A172 (cell line): ENCODE data around the gene PRKN. TPM values are rescaled to one million over a fixed set of nuclear protein-coding genes. Genes with fewer than 3 reads are reported as not detected.

Source experiments
- DNase-seq: peaks from one replicate; pipeline ENCODE4 v3.0.0-alpha.2; 2015; ENCODE audit warnings: low spot score
- total RNA-seq: library from RNA; depleted of rRNA; stranded (reverse); fragments of >200 nt; shearing (Covaris generic); gene quantifications from 2 replicates; pipeline ENCODE4 v1.2.3, GENCODE V29; 2014

The PRKN gene
- total RNA-seq, 1 experiment from 2014 or later = 0.43 TPM

DNA sequence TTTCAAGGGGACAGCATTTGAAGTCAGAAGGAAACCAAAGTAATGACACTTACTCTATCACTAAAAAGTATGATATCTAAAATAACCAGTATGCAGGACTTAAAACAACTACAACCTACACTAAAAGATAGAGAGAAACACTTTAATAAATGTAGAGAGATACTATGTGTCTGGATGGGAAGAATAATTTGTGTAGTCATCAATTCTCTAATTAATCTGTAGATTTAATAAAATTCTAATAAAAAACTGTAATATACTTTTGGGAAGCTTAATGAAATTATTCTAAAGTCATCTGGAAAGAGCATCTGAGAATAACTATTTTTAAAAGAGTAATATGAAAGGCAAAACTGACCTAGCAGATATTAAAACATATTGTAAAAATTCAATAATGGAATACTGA lies 52.1 kb downstream of the PRKN start:
- no peak for DNase-seq

DNA sequence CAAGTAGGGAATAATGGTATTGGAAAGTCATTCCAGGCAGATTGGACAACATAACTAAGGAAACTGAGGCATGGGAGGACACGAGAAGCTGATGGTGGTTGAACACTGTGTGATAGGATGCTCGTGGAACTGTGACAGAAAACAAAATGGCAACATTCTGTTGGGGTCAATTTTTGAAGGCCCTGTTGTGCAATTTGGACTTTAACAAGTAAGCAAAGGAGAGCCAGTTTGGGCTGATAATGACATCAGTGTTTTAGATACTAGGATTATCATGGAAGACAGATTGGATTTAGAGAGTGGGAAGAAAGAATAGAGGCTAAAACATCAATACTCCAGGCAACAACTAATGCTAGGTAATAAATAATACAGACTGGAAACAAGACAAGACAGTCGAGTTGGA lies 53.1 kb downstream of the PRKN start:
- no peak for DNase-seq

DNA sequence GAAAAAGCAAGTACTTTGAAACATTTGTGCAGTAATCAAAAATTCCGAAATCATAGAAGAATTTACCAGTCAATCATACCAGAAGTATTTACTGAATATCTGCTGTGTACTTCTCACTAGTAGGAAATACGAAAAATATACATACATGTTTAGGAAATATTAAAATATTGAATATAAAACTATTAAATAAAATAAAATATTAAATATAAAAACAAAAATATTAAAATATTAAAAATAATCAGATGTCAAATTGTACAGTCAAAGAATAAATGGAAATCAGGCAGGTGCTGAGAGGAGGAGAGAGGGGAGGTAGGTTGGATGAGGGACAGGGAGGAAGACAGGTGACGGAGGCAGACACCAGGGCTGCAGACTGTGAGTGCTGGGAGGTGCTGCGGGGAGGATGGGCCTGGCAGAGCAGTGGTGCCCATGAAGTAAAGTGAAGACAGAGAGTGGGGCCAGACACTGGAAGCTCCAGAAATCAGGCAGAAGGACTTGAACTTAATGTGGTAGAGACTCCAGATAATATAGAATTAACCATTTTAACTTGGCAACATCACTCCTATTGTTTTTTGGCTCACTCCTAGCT lies 55.9 kb downstream of the PRKN start:
- no peak for DNase-seq

DNA sequence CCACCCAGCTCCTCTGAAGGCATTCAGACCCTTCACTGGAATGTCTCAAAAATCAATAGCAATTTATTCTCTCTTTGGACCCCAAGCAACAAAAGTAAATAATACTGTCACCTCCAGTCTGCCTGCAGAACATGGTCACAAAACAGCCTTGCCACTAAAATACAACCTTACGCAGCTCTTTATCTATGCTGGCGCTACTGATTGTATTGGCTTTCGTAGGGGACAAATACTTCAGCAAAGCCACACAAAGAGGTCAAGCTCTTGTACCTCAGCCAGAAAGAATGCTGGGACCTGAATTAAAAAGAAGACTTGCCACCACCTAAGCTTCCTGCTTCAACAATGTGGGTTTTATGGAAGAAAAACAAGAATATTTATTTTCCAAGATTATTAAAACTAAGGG lies 57.2 kb downstream of the PRKN start:
- no peak for DNase-seq

DNA sequence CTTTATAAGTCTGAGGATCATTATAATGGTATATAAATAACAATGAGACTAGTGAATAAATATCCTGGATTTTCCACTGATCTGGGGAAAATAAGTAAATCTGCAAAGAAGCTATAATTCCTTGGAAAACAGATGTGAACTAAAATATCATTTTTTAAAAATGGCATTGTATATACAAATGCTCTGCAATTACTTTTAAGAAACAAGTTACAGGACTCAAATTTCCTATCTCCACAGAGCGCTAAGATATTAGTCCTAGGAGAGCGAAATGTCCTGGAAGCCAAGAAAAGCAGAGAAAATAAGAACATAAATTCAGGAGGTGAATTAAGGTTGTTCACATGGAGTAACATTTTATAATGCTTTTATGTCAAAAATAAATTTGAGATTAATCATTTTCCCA lies 61.3 kb downstream of the PRKN start:
- DNase-seq = no peak

DNA sequence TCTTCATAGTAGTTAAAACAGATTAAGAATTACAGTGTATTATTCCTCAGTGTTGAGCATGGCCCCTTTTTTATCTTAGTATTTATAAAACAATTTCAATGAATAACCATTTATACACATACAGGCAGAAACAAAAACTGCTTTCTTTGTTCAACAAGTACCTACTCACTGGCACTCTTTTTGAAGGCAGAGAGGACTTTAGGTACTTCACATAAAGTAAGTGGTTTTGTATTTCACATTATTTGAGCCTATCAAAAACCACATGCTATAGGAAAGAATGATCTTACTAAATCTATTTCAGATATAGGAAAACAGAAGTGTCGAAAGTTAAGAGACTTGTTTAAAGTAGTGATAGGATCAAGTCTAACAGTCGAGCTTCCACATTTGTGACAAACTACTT lies 73.8 kb downstream of the PRKN start:
- no peak for DNase-seq

DNA sequence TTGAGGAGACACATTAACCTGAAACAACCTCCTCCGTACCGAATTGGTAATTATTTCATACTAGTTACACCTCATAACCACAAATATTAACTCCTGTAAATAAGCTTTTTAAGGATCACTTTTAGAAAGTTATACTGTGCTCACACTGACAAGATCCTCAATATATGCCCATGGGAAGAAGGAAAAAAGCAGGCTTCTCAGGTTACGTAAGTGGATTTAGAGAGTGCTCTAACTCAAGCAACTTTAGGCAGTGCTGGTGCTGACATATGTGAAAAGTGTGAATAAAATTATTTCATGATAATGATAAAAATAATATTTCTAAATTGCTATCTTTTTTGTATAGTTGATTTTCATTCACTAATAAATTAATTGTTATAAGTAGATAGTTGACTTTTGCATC lies 76.1 kb downstream of the PRKN start:
- no peak for DNase-seq

DNA sequence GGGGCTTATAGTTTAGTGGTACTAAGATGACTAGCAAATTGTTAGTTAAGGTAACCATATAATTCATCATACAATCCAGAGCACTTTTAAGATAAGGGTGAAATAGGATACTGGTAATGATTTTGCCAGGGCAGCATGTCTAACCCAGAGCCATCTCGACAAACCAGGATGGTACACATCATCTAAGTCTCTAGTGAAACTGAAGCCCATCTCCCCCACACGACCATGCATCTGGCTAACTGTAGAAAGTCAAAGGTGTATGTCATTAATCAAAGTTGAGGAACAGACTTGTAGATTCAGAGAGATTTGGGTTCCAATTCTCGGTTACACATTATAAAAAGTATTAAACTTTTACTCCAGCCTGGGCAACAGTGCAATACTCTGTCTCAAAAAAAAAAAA lies 78.3 kb downstream of the PRKN start:
- DNase-seq = no peak

DNA sequence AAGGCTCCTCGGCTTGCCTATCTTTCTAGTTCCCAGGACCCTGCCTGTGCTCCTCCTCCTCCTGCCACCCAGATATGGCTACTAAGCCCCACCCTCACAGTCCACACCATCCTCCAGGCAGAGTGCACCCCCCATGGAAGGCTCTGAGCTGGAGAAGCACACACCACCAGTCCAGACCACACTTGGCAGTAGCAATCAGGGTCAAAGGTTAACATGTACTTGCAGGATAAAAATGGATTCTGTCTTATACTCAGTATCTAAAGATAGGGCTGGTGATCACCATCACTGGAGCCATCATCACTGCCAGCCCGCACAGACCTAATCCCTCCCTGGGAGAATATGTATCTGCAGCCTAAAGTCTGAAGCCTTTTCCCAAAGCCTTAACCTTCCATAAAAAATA lies 83.4 kb downstream of the PRKN start:
- no peak for DNase-seq

DNA sequence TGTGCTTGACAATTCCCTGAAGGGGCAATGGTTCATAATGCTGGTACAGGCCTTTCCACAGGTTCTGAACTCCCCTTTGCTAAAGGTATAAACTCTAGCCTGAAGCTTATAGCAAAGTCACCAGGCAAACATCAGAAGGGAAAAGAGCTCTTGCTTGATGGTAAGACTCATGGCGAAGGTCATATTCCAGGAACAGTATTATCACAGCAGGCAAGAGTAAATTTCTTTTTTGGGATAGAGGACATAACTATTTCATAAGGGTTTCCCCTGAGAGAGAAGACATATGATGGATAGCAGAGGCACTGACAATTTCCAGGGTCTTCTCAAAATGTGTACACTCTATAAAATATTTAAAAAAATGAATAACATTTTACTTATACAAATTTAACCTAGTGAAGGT lies 86.8 kb downstream of the PRKN start:
- DNase-seq = no peak

DNA sequence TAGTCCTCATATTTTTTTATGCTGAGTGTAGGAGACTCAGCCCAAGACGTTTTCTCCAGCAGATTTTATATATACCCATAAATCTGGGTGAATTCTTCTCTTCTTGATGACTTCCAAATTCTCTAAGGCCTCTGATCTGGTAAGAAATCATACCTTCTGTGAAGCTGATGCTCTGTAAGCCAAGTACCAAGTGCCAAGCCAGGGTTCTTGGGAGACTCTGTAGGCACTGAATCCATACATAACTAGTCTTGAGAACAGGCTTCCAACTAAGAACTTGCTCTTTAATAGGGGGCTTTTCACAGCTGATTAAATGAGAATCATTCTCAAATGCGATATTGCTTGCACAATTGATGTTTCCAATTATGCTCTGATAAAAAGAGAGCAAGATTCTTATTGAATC lies 87.6 kb downstream of the PRKN start:
- DNase-seq = no peak

DNA sequence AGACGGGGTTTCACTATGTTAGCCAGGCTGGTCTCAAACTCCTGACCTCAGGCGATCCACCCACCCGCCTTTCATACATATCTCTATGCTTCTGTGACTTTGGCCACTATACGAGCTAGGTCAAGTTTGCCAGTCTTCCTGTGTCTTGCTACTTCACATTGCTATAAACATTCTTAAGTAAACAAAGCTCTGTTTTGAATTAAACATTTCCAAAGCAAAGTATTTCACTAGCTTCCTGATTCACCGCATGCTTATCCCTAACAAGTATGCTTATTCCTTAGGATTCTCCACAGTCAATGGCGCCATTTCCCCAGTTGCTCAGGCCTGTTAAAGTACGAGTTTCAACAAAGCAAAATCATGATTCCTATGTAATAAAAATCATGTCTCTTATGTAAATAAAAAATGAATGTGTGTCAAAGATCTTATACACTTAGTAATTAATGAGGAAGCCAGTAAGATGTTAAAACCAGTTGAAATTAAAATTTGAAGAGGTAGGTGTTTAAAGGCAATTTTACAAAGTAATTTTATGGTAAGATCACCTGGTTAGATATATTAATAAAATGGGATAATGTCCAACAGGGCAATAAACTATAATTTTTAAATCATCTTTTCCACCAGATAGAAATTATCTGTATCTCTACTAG lies 88.5 kb downstream of the PRKN start:
- no peak for DNase-seq

DNA sequence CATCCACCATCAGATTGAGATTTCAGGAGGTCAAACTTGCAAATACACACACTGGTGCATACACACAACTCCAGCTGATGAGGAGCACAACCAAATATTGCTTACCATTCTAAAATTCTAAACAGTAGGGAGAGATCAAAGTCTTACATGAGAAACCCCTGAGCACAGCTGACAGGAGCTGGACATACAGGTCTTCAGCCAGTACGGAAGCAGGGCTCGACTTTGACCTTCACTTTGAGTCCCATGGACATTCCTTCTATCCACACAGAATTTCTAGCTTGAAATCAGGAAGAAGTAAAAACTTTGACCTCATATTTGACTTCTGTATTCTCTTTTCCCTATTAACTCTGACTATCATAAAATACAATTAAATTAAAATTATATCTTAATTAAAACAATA lies 90.2 kb downstream of the PRKN start:
- DNase-seq = no peak

DNA sequence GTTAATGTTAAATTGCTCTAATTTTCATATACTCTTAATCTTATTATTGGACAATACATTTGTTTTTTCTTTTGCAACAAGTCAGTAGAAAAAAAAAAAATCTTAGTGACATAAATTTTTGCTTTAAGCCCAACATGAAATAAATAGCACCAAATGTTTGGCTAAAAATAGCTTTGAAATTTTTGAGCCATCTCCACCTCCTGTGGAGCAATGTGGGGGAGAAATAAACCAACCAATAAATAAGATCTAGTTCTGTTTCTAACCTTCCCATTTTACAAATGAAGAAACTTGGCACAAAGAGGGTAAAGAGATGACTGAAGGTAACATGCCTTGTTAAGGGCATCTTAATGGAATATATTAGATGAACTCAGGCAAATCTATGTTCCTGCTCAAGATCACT lies 91.4 kb downstream of the PRKN start:
- no peak for DNase-seq

DNA sequence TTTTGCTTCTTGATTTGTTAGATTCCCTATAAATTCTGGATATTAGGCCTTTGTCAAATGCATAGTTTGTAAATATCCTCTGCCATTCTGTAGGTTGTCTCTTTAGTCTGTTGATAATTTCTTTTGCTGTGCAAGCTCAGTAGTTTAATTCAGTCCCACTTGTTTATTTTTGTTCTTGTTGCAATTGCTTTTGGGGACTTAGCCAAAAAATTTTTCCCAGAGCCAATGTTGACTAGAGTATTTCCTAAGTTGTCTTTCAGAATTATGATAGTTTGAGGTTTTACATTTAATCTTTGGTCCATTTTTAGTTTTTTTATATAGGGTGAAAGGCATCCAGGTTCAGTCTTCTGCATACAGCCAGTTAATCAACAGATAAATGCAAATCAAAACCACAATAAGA lies 96.0 kb downstream of the PRKN start:
- DNase-seq = no peak

DNA sequence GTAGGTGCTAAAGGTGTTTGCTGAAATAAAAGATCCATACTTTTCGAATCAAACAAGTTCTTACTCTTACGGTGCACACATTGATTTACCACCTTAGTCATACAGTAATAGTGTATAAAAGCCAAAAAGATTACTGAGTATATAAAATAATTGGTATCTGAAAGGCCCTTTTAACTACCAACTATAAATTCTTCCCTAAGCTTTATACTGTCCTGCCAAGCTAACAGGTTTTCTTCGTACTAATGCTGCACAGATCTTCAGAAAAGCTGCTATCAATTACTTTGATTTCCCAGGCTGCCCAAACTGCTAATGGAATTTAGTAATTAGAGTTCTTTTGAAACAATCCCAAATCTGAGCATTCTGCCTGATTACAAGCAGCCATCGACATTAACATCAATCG lies 97.5 kb downstream of the PRKN start:
- DNase-seq = no peak

DNA sequence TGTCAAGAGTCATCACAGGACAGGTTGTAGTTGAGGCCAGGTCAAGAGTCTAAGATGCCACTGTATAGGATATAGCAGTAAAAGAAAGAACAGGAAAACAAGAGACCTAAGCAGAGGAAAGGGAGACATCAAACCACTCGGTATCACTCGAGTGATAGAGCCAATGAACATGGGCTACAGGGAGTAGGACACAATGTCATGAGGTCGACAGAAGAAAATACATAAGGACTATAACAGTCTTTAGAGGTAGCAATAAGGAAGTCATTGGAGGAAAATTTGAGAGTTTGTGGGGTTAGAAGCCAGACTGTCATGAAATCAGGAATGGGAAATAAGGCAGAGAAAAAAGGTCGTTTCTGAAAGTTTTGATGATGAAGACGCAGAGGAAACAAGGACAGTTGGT lies 99.7 kb downstream of the PRKN start:
- no peak for DNase-seq

DNA sequence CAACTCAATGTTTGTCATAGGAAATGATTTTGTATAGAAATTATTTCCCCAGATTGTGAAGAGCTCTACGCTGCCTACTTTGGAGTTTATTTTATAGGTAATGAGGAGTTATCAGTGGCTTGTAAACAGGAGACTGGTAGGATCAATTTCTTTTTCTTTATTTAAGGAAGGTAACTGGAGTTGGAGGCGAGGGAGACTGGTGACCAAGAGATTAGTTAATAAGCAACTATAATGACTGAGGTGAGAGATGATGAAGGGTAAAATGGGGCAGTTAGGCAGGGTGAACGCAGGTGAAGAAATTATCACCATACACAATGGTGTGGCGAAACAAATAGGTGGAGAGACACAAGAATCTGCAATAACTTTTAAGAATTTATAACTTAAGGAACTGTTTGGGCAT lies 100.2 kb downstream of the PRKN start:
- no peak for DNase-seq

DNA sequence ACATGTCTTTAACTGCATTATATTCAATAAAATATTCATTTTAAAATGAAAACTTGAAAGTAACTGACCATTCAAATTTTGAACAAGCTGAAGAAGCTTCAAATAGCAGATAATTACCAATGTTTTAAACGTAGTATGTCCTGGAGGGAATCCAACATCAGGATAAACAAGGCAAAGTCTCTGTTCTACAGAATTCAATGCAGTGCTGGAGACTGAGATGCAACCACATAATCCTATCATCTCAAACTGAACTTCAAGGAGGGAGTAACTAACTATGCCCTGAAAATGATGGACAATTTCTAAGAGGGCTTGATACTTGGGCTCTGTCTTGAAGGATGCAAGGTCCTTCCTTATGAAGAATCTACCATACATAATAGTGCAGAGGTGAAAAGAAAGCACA lies 100.7 kb downstream of the PRKN start:
- no peak for DNase-seq

DNA sequence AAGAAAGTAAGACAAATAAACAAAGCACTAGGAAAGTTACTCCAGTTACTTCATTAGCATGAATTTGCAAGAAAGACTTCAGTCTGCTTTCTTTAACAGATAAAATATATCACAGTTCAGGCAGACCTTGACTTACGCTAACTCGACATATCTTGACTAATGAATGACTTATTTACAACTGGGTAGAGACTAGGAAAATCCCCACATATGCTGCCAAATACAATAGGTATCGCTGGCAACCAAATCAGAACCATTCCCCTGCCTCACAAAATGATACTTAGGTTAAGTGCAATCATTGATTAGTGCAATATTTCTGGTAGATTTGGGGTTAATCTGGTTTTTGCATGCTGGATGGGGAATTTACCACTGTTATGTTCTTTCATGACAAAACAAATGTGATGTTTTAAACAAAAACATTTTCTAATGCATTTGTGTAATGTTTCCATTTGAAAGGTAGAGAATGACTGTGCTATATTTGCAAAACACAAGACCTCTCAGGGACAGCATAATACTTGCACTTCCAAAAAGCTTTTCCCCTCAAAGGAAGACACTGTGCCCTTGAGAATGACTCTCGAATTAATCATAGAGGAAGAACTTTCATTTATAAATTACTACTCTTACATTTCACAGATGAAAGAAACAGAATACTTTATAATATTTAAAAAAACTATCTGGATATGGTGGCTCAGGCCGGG lies 101.6 kb downstream of the PRKN start:
- DNase-seq = no peak

DNA sequence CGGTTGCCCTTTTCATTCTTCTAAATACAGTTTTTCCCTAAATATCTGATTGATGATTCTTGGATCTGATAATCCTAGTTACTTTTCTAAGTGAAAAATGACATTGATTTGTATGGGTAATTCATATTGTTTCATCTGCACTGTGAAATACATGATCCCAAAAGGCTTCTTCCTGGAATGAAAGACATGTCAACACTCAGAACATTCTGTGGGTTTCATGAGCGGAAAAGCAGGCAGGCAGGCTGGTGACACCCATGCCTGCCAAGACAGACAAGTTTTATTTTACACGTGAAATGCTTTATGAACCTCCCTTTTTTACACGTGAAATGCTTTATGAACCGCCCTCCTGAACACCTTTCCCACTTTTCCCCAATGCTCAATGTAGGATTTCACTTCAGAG lies 105.0 kb downstream of the PRKN start:
- DNase-seq = no peak

DNA sequence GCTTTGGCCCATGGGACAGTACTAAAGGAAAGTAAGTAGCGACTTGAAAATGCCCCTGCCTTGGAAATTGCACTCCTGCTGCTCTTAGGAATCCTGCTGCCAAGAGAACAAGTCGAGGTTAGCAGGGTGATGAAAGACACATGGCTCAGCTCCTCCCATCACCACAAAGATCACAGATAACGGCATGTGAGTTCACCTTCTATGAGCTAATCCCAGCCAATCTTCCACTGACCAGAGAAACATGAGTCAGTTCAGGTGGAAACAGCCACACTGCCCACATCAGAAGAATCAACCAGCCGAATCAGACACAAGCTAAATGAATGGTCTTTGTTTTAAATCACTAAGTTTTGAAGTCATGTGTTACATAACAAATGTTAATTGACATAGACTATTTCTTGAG lies 106.3 kb downstream of the PRKN start:
- peak; percentile 78 for DNase-seq

DNA sequence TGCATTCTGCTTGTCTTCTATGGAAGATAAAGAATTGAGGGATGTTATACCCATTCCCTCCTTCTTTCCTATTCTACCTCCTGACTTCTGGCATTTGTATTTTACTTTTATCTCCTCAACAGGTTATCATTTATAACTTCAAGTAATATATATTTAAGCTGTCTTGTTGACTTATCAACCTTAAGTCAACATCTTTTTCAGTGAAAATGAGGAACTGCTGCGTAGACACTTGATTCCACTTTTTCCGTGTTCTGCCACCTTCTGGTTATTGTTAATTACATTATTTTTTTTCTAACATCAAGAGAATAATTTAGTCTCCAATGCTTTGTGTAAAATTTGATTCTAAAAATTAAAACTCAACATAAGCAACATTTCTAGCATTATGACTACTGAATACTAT lies 107.5 kb downstream of the PRKN start:
- DNase-seq = no peak
